ENCODE measurements around the gene ZCCHC14. TPM values are rescaled to one million over a fixed set of nuclear protein-coding genes. Genes with fewer than 3 reads are reported as not detected.

ZCCHC14 gene
- total and polyA plus RNA-seq, 2 of the 13 experiments (the other 11 are each of a cell fraction or from before 2014, with no cell fraction given), result 12.4 to 12.5 TPM

DNA sequence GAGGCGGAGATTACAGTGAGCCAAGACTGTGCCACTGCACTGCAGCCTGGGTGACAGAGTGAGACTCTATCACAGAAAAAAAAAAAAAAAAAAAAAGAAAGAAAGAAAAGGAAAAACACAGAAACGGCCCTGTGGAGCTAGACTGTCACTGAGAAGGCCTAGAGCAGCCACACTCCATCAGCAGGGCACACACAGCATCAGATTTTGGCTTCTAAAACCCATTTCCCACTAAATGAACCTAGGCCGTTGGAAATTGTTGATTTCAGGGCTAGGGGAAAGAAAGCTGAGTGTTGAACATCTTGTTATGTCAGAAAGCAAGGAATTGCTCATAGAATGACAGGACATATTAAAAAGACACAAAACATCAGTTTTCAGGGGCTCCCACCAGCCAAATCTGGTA lies 48.9 kb downstream of the ZCCHC14 start:
- POLR2A ChIA-PET, result no interaction called here
- Histone ChIP-seq H3K27ac (ENCODE audit: extremely low read length, insufficient read depth, low read length) (no peak overlapping the region), H3K9ac (ENCODE audit: insufficient read depth, low read depth, low read length) (no peak overlapping the region), H3K9me3 (ENCODE audit: low read length) (no peaks in the 10 kb centered on the region), H3K27me3 (ENCODE audit: control insufficient read depth in 1 of 2, insufficient read depth in 2 of 2, low read length in 2 of 2) (no peaks in the 10 kb centered on the region), H3K4me2 (ENCODE audit: low read depth, low read length) (no peak overlapping the region), H3K4me3 (replicated peaks in 1 of 3; ENCODE audit: insufficient read depth in 1 of 3, low read depth in 2 of 3, low read length in 3 of 3) (no peak overlapping the region), H2AFZ (ENCODE audit: low read length) (no peak overlapping the region), H3K4me1 (ENCODE audit: insufficient read depth, low read length) (peaks cover 11% of the 10 kb centered on the region; the same call in 1 of the 2 replicates), H3K36me3 (replicated peaks in 1 of 2; ENCODE audit: control insufficient read depth in 1 of 2, insufficient read depth in 2 of 2, low read length in 2 of 2) (peaks cover 21 to 62% of the 10 kb centered on the region in 2 experiments), H3K79me2 (ENCODE audit: insufficient read depth, low read length) (peaks cover 16% of the 10 kb centered on the region), H4K20me1 (ENCODE audit: insufficient read depth, low read length) (peaks cover 4% of the 10 kb centered on the region; the same call in 1 of the 2 replicates)
- no peak for FAIRE-seq
- 95% methylated on average over 3 of the region's 3 CpGs for WGBS (ENCODE audit: low lambda C conversion rate)
- in situ Hi-C loops (cut with HindIII; ENCODE audit: extremely low pct_ligation_motif_present, low pct_unique_long_range_greater_than_20kb) (no loop called here), intact Hi-C loops (cut with micrococcal nuclease; ENCODE audit: unreplicated experiment) (no loop called here)
- no TSS peak for BruUV-seq (replicated peaks)
- no peak for DNase-seq (ENCODE audit: low spot score)
- CTCF ChIA-PET (ENCODE audit: low intra/inter-chr PET ratio, low total read pairs), result no interaction called here
- TF ChIP-seq KDM2A (CRISPR knock-in tag; IDR thresholded peaks at IDR 0.05; ENCODE audit: borderline replicate concordance, low read depth) (no peak), ZNF605 (CRISPR knock-in tag; IDR thresholded peaks at IDR 0.05) (peak; percentile 96; the same call in 1 of the 2 replicates), SYNCRIP (IDR thresholded peaks at IDR 0.05; ENCODE audit: insufficient read depth, low read depth, low read length) (no peak), BATF2 (CRISPR knock-in tag; IDR thresholded peaks at IDR 0.05) (no peak), SIX1 (CRISPR knock-in tag; IDR thresholded peaks at IDR 0.05; ENCODE audit: borderline replicate concordance) (no peak), TARDBP (CRISPR knock-in tag; IDR thresholded peaks at IDR 0.05) (no peak), PRDM15 (CRISPR knock-in tag; IDR thresholded peaks at IDR 0.05) (no peak)
- no peak for ATAC-seq

Data from HepG2 (cell line).